ENCODE measurements around the gene MTNR1A. TPM values are rescaled to one million over a fixed set of nuclear protein-coding genes. Genes with fewer than 3 reads are reported as not detected.

MTNR1A gene
- total and polyA plus RNA-seq, 9 of the 15 experiments (the other 6 are each of a cell fraction or from before 2014, with no cell fraction given): 0.09 to 0.12 (median 0.10) TPM; not detected in 5

DNA sequence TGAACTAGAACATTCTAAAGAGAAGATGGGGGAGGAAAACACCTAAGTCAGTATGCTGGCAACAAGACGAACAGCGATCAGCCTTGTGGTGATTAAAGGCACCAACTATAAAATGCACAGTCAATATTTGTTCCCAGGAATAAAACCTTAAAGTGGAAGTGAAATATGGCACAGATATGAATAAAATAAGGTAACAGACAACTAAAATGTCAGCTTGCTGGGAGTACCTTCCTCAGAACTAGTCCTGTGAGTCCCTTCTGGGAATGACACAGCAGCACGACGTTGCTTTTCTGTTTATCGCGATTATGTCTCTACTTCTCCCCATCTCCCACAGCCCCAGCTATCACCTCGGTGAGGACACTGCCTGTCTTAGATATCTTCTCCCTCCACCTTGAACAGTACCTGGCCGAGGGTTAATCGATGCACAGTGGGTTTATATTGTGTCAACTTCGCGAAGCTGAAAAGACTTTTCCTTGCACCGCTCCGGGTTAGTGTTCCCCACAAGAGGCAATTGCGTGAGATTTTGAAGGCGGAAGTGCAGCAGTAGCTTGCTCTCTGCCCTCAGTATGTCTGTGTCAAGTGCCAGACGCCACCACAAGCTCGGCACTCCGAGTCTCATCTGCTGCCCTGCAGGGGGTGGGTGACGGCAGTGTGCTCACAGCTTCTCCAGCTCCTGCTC lies 17.4 kb downstream of the MTNR1A start (continued):
- TF ChIP-seq, protein P1, sequence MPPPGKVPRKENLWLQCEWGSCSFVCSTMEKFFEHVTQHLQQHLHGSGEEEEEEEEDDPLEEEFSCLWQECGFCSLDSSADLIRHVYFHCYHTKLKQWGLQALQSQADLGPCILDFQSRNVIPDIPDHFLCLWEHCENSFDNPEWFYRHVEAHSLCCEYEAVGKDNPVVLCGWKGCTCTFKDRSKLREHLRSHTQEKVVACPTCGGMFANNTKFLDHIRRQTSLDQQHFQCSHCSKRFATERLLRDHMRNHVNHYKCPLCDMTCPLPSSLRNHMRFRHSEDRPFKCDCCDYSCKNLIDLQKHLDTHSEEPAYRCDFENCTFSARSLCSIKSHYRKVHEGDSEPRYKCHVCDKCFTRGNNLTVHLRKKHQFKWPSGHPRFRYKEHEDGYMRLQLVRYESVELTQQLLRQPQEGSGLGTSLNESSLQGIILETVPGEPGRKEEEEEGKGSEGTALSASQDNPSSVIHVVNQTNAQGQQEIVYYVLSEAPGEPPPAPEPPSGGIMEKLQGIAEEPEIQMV (tag; conservative IDR thresholded peaks at IDR 0.05; ENCODE audit: low read depth): no peak
- no peak for TF ChIP-seq FOXP1 (CRISPR knock-in tag; IDR thresholded peaks at IDR 0.05)
- TF ChIP-seq PHB (CRISPR knock-in tag; IDR thresholded peaks at IDR 0.05): no peak
- TF ChIP-seq, protein P2, sequence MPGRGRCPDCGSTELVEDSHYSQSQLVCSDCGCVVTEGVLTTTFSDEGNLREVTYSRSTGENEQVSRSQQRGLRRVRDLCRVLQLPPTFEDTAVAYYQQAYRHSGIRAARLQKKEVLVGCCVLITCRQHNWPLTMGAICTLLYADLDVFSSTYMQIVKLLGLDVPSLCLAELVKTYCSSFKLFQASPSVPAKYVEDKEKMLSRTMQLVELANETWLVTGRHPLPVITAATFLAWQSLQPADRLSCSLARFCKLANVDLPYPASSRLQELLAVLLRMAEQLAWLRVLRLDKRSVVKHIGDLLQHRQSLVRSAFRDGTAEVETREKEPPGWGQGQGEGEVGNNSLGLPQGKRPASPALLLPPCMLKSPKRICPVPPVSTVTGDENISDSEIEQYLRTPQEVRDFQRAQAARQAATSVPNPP (IDR thresholded peaks at IDR 0.05; ENCODE audit: borderline replicate concordance, insufficient read depth, insufficient read length): no peak
- TF ChIP-seq ZNF354B (CRISPR knock-in tag; IDR thresholded peaks at IDR 0.05): no peak
- TF ChIP-seq EZH2 (IDR thresholded peaks at IDR 0.05; ENCODE audit: borderline replicate concordance, low read depth, low read length): no peak
- no peak for TF ChIP-seq SNIP1 (IDR thresholded peaks at IDR 0.05; ENCODE audit: low read depth)
- TF ChIP-seq NR2C1 (IDR thresholded peaks at IDR 0.05): no peak
- TF ChIP-seq NR2C1 (tag; IDR thresholded peaks at IDR 0.05): no peak
- TF ChIP-seq BCOR (IDR thresholded peaks at IDR 0.05): peak; percentile 72; the same call in 1 of the 2 replicates
- TF ChIP-seq TAF7 (tag; IDR thresholded peaks at IDR 0.05): 0 out of 2 replicates have a peak, but pooled peaks have one; percentile 12
- TF ChIP-seq, protein P3, sequence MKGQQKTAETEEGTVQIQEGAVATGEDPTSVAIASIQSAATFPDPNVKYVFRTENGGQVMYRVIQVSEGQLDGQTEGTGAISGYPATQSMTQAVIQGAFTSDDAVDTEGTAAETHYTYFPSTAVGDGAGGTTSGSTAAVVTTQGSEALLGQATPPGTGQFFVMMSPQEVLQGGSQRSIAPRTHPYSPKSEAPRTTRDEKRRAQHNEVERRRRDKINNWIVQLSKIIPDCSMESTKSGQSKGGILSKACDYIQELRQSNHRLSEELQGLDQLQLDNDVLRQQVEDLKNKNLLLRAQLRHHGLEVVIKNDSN (CRISPR knock-in tag; IDR thresholded peaks at IDR 0.05): no peak
- 0 out of 2 replicates have a peak, but pooled peaks have one; percentile 68 for TF ChIP-seq ZNF766 (CRISPR knock-in tag; conservative IDR thresholded peaks at IDR 0.05)
- TF ChIP-seq, protein P4, sequence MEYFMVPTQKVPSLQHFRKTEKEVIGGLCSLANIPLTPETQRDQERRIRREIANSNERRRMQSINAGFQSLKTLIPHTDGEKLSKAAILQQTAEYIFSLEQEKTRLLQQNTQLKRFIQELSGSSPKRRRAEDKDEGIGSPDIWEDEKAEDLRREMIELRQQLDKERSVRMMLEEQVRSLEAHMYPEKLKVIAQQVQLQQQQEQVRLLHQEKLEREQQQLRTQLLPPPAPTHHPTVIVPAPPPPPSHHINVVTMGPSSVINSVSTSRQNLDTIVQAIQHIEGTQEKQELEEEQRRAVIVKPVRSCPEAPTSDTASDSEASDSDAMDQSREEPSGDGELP (CRISPR knock-in tag; IDR thresholded peaks at IDR 0.05; ENCODE audit: borderline replicate concordance): no peak
- no peak for TF ChIP-seq ZNF121 (CRISPR knock-in tag; conservative IDR thresholded peaks at IDR 0.05)
- no peak for TF ChIP-seq PURB (CRISPR knock-in tag; IDR thresholded peaks at IDR 0.05; ENCODE audit: low read depth)
- TF ChIP-seq RBM34 (IDR thresholded peaks at IDR 0.05; ENCODE audit: borderline replicate concordance, insufficient read depth, low read length): no peak
- no peak for TF ChIP-seq SNRNP70 (optimal IDR thresholded peaks at IDR 0.05; ENCODE audit: low read depth, low read length)
- no peak for TF ChIP-seq HEY1 (CRISPR knock-in tag; IDR thresholded peaks at IDR 0.05; ENCODE audit: borderline replicate concordance)
- TF ChIP-seq EGR1 (conservative IDR thresholded peaks at IDR 0.05): no peak
- TF ChIP-seq, protein P5, sequence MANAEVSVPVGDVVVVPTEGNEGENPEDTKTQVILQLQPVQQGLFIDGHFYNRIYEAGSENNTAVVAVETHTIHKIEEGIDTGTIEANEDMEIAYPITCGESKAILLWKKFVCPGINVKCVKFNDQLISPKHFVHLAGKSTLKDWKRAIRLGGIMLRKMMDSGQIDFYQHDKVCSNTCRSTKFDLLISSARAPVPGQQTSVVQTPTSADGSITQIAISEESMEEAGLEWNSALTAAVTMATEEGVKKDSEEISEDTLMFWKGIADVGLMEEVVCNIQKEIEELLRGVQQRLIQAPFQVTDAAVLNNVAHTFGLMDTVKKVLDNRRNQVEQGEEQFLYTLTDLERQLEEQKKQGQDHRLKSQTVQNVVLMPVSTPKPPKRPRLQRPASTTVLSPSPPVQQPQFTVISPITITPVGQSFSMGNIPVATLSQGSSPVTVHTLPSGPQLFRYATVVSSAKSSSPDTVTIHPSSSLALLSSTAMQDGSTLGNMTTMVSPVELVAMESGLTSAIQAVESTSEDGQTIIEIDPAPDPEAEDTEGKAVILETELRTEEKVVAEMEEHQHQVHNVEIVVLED (CRISPR knock-in tag; IDR thresholded peaks at IDR 0.05): no peak
- TF ChIP-seq, protein P6, sequence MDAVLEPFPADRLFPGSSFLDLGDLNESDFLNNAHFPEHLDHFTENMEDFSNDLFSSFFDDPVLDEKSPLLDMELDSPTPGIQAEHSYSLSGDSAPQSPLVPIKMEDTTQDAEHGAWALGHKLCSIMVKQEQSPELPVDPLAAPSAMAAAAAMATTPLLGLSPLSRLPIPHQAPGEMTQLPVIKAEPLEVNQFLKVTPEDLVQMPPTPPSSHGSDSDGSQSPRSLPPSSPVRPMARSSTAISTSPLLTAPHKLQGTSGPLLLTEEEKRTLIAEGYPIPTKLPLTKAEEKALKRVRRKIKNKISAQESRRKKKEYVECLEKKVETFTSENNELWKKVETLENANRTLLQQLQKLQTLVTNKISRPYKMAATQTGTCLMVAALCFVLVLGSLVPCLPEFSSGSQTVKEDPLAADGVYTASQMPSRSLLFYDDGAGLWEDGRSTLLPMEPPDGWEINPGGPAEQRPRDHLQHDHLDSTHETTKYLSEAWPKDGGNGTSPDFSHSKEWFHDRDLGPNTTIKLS (IDR thresholded peaks at IDR 0.05; ENCODE audit: borderline replicate concordance, low read depth): peak; percentile 26; the same call in 1 of the 2 replicates
